DOHH2 (cell line): ENCODE results near the gene LDLRAD2.

Experiments
- CTCF ChIP-seq: fragments of 200-600 bp; sonication (generic); IDR thresholded peaks from one replicate; pipeline ENCODE4 v1.5.1; 2014; ENCODE audit warnings: antibody characterized with exemption, mild to moderate bottlenecking, low read depth, low read length; ENCODE audit not compliant: poor library complexity, severe bottlenecking
- EZH2phosphoT487 ChIP-seq: fragments of 200-600 bp; sonication (generic); IDR thresholded peaks from 2 replicates; pipeline ENCODE4 v1.6.1; 2017; ENCODE audit warnings: borderline replicate concordance, mild to moderate bottlenecking, antibody characterized with exemption, low read length, moderate library complexity, mixed read lengths

- TF ChIP-seq CTCF (no peak), EZH2phosphoT487 (no peak)
Observed at GRCh38 chr1:21873174-21873573, 61.1 kb downstream of the LDLRAD2 start.
